Renal pelvis (tissue), 4 donors: ENCODE data around the gene B3GNT8. TPM values are rescaled to one million over a fixed set of nuclear protein-coding genes. Genes with fewer than 3 reads are reported as not detected.
"Not testable (repeated sequence)": the region's sequence is repeated elsewhere in the genome, so short reads cannot be mapped to it uniquely, and the experiment has no call there.

Experiments used
- DNase-seq: peaks from one replicate; pipeline ENCODE4 v3.0.0-alpha.2; 2013
- polyA plus RNA-seq, 3 donors: library from polyadenylated mRNA; unstranded; fragments of 120-200 nt; gene quantifications; one replicate each; pipeline ENCODE4 v1.2.1, GENCODE V29; 2013; ENCODE audit not compliant: insufficient read length in 3 of 3

The B3GNT8 gene
- polyA plus RNA-seq, 3 donors, result 3.7 to 5.1 (median 4.9) TPM

DNA sequence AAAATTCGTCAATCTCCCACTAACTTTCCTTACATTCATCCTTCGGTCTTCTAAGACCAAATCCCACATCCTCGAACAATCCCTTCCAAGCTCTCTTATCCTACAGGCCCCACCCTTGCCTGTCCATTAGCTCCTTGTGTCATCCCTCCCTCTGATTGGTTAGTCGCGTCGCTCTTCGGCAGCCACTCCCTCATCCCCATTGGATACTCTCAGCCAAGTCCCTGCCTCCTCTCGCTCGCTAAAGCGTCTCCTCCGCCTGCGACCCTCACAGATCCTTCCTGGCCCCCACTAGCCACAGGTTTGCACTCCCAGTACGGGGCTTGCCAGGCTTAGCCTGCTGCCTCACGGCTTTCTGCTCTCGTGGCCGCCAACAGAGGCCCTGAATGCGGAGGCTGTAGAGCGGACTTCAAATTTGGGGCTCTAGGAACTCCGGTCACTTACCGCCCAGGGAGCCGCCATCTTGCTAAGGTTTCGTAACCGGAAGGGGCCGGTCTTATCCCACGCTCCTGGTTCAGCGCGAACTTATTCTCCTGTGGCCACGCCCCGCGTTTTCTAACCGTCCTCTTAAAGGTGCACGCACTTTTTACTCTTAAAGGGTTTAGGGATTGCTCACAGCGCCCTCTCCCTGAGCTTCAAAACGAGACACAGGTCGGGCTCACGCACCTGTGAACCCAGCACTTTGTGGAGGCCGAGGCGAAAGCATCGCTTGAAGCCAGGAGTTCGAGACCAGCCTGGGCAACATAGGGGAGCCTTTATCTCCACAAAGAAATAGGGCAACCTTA, 12.5 kb upstream of the B3GNT8 start, which contains the start of gene DMAC2:
Gene DMAC2, minus strand, starts transcription at position 472 of the 782 bp plus-strand sequence. Its CDS starts 13 bp downstream, at position 459.
- DNase-seq, result peak; percentile 99

DNA sequence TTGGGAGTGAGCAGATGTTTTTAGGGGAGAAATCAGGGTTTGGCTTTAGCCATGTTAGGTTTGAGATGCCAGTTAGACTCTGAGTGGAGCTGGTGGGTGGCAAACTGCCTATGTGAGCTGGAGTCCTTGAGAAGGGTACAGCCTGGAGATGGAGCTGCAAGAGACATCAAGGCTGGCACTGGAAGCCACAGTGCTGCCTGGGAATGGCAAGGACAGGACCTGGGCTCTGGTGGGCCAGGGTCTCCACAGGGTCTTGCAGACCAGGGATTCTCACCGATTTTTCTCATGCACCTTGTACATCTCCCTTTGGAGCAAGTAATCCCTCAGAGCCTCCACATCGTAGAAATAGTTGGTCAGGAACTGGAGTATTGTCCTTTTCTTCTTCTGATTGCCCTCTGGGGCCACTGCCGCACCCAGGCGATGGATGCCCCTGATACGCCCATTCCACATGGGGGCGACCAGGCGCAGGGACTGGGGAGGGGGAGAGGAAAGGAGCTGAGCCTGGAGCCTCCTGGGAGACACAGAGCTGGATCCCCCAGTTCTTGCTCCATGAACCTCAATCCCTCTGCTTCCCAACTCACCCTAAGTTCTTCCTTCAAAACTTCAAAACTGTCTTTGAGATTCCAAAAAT, 10.9 kb upstream of the B3GNT8 start:
- DNase-seq, result no peak

DNA sequence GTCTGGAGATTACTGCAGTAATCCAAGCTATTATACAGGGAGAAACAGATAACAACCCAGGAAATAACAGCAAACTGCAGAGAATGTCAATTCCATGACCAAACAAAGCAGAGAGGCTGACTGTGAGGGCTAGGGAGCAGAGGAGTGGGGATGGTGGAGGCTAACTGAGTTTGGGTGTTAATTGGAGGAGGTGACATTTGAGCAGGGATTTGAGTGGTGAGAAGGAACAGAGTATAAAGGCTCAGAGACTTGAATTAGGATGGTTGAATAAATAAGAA, 9.4 kb upstream of the B3GNT8 start:
- DNase-seq, result no peak

DNA sequence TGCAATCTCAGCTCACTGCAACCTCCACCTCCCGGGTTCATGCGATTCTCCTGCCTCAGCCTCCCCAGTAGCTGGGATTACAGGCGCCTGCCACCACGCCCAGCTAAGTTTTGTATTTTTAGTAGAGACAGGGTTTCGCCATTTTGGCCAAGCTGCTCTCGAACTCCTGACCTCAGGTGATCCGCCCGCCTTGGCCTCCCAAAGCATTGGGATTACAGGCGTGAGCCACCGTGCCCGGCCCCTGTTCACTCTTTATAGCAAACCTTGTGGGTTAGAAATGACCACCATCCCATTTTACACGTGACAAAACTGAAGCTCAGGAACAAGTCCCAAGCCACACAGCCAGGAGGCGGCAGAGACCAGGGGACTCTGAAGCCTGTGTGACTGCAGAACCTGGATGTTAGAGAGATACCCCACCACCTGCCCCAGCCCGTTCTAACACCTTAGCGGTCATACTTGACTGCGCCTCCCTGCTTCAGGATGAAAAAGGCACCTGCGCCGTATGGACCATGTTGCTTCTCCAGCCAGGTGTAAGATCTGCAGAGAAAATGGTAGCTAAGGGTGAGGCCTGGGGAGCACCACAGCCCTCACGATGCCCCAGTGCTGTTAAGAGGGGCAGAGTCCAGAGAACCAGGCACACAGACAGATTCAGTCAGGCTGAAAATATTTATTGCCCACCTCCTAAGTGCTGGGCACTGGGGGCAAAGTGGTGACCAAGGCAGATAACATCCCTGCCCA, 8.9 kb upstream of the B3GNT8 start:
- DNase-seq, result no peak

DNA sequence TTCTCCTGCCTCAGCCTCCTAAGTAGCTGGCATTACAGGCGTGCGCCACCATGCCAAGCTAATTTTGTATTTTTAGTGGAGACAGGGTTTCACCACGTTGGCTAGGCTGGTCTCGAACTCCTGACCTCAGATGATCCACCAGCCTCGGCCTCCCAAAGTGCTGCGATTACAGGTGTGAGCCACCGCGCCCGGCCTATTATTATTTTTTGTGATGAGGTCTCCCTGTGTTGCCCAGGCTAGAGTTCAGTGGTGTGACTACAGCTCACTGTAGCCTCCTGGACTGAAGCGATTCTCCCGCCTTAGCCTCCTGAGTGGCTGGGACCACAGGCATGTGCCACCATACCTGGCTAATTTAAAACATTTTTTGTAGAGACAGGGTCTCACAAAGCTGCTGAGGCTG, 8.2 kb upstream of the B3GNT8 start:
- not testable (repeated sequence) for DNase-seq

DNA sequence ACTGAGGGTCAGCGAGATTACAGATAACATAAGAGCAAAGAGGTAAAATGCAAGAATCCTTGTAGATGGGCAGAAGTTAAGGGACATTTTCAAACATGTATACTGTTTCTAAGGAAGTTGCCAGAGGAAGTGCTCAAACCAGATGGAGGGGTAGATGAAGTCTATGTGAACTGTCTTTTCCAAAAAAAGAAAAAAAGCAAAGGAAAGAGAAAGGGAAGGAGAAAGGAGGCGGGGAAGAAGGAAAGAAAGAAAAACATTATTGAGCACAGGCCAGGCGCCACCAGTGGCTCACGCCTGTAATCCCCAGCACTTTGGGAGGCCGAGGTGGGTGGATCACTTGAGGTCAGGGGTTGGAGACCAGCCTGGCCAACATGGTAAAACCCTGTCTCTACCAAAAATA, 7.3 kb upstream of the B3GNT8 start:
- DNase-seq, result no peak

DNA sequence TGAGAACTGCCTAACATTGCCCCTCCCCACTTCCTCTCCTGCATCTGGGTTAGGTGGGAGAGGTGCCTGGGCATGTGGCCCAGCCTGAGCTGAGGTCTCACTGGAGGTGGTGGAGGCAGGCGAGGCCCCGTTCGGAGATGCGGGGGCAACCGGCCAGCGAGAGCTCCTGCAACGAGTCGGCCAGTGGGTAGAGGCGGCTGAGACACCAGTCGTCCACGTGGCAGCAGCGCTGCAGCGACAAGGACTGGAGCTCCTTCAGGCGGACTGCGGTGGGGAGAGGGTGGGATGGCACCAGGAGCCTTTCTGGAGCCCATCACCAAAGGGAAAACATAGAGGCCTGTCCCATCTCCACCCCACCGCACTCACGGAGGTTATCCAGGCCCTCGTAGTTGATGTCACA, 6.0 kb upstream of the B3GNT8 start:
- DNase-seq, result no peak

DNA sequence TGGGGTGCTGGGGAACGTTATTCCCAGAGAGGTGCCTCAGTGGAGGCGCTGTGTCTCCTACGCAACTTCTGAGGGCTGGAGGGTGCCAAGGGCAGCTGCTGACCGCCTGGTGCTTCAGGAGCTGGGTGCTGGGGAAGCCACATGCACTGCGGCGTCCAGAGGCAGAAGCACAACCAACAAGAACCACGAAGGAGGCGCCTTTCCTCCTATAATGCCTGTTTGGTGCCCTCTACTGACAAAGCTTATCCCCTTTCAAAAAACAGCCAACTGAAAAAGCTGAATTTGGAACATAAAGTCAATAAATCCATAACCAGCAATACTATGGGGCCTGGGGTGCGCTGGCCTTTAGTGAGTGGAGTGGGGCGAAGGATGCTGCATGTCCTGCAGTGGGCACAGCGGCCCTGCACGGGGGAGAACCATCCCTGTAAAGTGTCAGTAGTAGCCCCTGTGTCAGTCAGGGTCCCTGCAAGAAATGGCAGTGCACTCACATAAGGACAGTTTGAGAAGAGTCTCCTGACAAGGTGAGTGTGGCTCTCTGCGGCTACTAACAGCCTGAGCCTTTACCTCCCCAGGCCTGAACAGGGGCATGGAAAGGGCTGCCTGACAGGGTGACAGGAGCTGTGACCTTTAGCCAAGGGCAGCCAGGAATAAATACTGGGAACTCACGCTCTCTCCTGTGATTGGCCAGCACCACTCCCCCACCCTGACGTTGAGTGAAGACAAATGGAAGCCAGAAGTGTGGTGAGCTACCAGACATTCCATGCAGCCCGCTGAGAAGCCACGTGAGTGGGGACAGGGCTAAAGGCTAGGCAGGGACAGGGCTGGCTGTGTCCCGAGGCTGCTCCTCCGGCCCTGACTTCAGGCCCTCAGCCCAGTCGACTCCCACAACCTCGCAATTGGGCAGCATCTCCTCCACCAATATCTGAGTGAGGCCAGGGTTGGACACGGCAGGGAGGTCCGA, 4.5 kb upstream of the B3GNT8 start:
- no peak for DNase-seq

DNA sequence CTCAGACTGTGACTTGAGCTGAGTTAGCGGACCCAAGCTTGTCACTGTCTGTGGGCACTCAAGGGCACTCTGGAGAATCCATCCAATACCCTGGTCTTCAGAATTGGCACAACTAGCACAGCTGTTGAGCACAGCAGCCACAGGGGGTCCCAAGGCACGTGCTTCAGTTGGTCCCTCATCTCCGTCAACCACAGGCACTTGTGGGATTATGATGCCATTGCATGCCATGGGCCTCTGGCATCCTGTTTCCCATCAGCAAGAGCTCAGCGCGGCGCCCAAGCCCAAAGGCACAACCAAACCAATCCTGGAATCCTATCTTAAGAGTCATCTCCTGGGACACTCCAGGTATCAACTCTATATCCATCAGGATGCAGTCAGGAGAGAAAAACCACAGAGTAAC, 3.7 kb upstream of the B3GNT8 start:
- DNase-seq, result no peak

DNA sequence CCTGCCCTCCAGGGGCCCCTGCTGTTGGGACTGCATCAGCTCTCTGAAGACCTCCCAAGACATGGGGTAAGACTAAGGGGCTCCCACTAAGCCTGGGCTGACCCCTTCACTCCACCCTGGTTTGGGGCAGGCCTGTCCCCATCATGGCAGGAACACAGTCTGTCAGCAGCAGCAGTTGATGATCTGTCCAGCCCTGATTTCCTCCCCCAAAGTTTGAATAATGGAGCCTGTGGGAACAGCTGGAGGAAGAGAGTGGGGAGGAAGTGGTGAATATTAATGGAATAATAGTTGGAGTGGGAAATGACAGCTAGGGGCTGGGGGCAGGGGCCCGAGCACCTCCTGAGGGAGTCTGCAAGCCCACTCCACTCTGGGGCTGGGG, 1.3 kb upstream of the B3GNT8 start:
- DNase-seq, result no peak

DNA sequence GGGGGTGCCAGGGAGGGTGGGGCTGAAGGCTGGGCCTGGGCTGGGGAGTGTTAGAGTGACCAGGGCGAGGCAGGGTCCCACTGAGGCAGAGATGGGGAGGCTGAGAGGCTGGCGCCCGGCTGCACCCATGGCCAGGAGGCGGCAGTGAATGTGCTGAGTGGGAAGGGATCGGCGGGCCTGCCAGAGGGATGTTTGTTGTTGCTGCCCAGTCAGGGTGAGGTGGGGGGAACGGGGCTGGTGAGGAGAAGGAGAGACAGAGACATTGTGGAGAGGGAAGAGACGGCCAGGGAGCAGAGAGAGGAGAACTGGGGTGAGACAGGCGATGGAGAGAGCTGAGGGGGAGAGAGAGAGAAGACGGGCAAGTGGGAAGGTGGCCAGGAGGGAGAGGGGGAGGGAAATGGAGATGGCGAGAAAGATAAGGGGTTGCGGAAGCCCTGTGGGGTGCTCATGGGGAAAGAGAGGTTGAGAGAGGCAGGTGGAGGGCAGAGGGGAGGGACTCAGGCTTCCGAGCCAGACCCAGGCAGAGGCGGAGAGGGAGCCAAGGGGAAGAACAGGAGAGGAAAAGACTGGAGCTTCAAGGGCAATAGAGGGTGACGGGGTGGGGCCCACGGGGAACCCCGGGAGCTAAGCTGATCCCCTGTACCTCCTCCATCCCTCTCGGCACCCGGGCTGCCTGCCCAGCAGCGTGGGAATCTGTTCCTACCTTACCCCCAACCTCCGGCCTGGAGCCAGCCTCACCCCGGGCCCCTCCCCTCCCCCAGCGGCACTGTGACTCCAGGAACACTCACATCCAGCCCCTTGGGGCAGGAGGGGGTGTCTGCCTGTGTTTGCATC, 690 bp upstream of the B3GNT8 start:
- no peak for DNase-seq

DNA sequence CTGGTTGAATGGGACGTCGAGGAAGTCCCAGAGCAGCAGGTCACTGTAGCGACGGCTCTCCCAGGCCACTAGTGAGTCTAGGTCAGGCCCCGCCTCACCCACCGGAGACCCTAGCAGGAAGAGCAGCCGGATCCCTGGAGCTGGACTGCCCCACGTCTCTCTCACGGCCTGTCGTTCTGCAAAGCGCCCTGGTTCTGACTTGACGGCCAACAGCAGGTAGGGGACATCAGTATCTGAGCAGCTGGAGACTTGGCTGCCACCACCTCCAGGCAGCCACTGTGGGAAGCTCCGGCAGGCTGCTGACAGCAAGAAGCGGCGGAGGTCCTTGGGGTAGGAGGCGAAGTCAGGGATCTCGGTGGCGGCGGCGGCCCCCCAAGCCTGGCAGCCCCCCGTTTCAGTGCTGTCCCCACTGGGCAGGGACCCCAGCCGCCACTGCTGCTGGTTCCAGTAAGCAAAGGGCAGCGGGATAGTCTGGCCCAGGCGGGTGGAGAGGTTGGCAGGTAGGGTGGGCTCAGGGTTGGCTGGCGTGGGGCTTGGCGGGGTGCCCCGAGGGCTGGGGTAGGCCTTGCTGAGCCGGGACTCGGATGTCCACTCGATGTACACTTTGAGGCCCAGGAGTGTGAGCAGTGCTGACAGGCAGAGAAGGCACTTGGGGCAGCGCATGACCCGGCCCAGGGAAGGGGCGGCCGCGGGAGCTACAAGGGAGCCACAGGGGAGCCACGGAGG, 895 bp downstream of the B3GNT8 start:
- DNase-seq, result no peak

DNA sequence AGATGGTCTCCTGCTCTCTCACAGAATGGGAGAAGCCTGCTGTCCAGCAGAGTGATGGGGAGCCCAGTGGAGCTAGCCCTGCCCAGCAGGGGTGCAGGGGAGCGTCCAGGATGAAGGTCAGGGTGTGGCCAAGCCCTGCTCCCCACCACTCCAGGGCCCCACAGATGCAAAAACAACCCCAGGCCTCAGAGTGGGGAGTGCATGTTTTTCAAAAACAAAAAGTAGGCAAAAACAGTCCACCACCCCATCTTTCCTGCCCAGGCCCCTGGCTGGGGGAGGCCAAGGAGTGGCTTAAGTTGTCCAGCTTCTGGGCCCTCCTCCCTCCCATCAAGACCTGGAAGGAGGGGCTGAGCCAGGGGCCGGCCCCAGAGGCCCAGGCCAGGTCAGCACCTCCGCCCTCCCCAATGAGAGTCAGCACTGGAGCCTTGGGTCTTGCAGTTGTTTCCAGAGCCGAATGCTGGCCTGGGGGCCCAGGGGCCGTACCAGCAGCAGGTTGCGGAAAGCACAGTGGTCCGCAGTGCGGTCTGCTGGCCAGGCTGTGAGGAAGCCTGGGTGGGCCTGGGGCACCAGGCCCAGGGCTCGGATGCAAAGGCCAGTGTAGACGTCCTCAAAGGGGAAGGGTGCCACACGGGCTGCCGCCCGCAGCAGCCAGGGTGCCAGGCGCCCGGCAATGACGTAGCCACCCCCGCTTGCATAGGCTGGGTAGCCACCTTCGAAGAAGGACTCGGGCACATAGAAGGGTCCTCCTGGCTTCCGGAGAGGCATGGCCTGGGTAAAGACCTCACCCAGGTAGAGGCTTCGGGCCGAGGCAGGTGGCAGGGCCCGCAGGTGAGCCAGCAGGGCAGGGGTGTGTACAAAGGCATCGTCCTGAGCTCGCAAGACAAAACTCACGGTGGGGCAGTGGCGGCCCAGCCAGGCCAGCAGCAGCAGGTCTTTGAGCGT, 1.7 kb downstream of the B3GNT8 start:
- no peak for DNase-seq

DNA sequence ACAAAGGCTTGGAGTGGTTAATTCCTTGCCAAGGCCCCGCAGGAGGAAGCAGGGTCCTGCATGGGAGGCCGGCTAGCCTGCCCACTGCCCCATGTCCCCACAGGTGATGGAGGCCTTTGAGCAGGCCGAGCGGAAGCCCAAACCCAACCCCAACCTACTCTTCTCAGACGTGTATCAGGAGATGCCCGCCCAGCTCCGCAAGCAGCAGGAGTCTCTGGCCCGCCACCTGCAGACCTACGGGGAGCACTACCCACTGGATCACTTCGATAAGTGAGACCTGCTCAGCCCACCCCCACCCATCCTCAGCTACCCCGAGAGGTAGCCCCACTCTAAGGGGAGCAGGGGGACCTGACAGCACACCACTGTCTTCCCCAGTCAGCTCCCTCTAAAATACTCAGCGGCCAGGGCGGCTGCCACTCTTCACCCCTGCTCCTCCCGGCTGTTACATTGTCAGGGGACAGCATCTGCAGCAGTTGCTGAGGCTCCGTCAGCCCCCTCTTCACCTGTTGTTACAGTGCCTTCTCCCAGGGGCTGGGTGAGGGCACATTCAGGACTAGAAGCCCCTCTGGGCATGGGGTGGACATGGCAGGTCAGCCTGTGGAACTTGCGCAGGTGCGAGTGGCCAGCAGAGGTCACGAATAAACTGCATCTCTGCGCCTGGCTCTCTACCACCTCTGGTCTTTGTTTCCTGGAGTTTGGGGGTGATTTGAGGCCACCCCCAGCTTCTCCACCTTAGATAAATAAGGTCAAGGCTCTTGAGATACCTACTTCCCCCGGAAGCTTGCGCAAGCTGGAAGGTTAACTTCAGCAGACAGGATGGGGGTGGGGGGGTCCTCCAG, 2.6 kb downstream of the B3GNT8 start:
- DNase-seq, result no peak

DNA sequence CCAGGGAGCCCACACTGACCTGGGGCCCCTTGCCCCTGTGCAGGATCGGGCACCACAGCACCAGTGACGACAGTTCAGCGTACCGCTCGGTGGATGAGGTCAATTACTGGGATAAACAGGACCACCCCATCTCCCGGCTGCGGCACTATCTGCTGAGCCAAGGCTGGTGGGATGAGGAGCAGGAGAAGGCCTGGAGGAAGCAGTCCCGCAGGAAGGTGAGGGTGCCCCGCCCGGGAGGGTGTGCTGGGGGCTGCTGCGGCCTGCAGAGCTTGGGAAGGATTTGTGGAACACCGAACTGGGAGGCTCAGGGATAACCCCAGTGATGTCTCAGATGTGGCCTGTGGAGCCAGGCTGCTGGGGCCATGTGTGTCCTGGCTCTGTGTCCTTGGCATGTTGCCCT, 4.2 kb downstream of the B3GNT8 start:
- no peak for DNase-seq

DNA sequence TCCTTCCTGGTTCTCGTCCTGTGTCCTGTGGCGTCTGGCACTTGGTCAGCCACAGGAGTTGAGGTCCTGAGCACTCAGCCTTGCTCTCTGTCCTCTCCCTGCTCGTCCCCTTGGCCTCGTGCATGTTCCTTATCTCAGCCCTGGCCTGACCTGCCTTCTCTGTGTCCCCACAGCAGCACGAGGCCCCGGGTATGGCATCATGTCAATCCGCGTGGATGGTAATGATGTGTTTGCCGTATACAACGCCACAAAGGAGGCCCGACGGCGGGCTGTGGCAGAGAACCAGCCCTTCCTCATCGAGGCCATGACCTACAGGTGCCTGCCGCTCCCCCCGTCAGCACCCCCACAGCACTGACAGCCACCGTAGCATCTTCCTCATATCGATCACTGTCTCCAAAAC, 4.7 kb downstream of the B3GNT8 start:
- no peak for DNase-seq

DNA sequence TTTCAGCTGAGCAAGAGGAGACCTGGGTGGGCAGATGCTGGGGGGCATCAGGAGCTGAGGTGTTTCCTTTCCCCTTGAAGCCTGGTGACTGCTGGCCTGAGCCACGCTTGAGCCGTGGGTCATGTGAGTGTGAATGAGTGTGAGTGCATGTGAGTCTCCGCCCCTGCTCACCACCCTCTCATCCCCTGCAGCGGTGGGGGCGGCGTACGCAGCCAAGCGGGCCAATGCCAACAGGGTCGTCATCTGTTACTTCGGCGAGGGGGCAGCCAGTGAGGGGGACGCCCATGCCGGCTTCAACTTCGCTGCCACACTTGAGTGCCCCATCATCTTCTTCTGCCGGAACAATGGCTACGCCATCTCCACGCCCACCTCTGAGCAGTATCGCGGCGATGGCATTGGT, 5.2 kb downstream of the B3GNT8 start:
- no peak for DNase-seq

DNA sequence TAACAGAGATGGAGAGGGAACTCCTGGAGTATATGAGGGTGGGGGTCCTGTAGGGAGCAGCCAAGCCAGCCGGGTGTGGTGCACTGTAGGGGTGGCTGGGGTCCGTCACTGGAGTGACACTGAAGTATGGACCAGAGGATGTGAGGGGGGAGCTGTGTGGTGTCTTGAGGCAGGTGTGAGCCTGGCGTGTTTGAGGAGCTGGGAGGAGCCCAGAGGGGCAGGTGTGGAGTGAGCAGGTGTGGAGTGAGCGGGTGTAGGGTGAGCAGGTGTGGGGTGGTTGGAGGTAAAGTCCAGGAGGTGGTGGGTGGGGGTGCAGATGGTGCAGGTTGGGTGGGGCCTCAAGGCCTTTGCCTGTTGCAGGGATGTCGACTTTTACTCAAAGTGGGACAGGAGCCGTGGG, 5.9 kb downstream of the B3GNT8 start:
- DNase-seq, result no peak
